CD4-positive, alpha-beta memory T cell (primary cell): ENCODE data around the gene IQCK. TPM values are rescaled to one million over a fixed set of nuclear protein-coding genes. Genes with fewer than 3 reads are reported as not detected.
A peak's percentile ranks its signal among the peaks of the same experiment; 100 is the strongest.

Experiments used
- CTCF ChIA-PET: fragments of 350-600 bp; sonication (Branson Sonifier 250); formaldehyde crosslinking; loops from one replicate; lab custom pipeline; 2021; ENCODE audit warnings: inconsistent platforms; ENCODE audit not compliant: partially characterized antibody; lab: Charles Lee
- POLR2A ChIA-PET: fragments of 350-600 bp; sonication (Branson Sonifier 250); formaldehyde crosslinking; loops from one replicate; lab custom pipeline; 2021; ENCODE audit not compliant: partially characterized antibody; lab: Charles Lee
- DNase-seq, 5 donors: peaks; one replicate each; pipeline versions ENCODE4 v3.0.0 to v3.0.0-alpha.2; 2020 to 2022; ENCODE audit warnings: mixed read lengths in 1 of 5
- H3K27ac ChIP-seq: one replicate; pipeline ENCODE4 v1.7.0; 2013; ENCODE audit warnings: low read depth, low read length
- H3K27me3 ChIP-seq: 2 replicates; pipeline ENCODE4 v1.7.0; 2013; ENCODE audit warnings: mild to moderate bottlenecking, low read length, moderate library complexity; ENCODE audit not compliant: insufficient read depth
- H3K36me3 ChIP-seq: 2 replicates; pipeline ENCODE4 v1.7.0; 2013; ENCODE audit warnings: mild to moderate bottlenecking, low read length, moderate library complexity; ENCODE audit not compliant: insufficient read depth
- H3K4me1 ChIP-seq: 2 replicates; pipeline ENCODE4 v1.7.0; 2013; ENCODE audit warnings: mild to moderate bottlenecking, low read length, moderate library complexity; ENCODE audit not compliant: insufficient read depth
- H3K4me3 ChIP-seq, 2 donors: one replicate each; pipeline ENCODE4 v1.7.0; 2013; ENCODE audit warnings: low read length in 2 of 2, mild to moderate bottlenecking in 1 of 2
- H3K9me3 ChIP-seq, 2 donors: one replicate each; pipeline ENCODE4 v1.7.0; 2013; ENCODE audit warnings: low read length in 2 of 2, control low read depth in 1 of 2; ENCODE audit not compliant: control insufficient read depth in 1 of 2
- H3K27ac Mint-ChIP-seq, 7 donors: one replicate each; pipeline ENCODE4 v1.8.0; 2020 to 2021; ENCODE audit warnings: mixed read lengths in 7 of 7, mild to moderate bottlenecking in 6 of 7, inconsistent platforms in 3 of 7, moderate library complexity in 3 of 7
- H3K27me3 Mint-ChIP-seq, 2 donors: one replicate each; pipeline ENCODE4 v1.8.0; 2020 to 2021; ENCODE audit warnings: mixed read lengths in 2 of 2
- H3K36me3 Mint-ChIP-seq, 2 donors: one replicate each; pipeline ENCODE4 v1.8.0; 2020 to 2021; ENCODE audit warnings: mixed read lengths in 2 of 2, inconsistent platforms in 1 of 2, mild to moderate bottlenecking in 1 of 2
- H3K4me1 Mint-ChIP-seq, 4 donors: one replicate each; pipeline ENCODE4 v1.8.0; 2020 to 2021; ENCODE audit warnings: mixed read lengths in 4 of 4, mild to moderate bottlenecking in 1 of 4
- H3K4me3 Mint-ChIP-seq, 8 donors: one replicate each; pipeline ENCODE4 v1.8.0; 2020 to 2021; ENCODE audit warnings: mixed read lengths in 8 of 8, mild to moderate bottlenecking in 7 of 8, moderate library complexity in 6 of 8, inconsistent platforms in 3 of 8
- H3K9me3 Mint-ChIP-seq, 8 donors: one replicate each; pipeline ENCODE4 v1.8.0; 2020 to 2021; ENCODE audit warnings: mixed read lengths in 8 of 8, mild to moderate bottlenecking in 5 of 8, inconsistent platforms in 3 of 8, moderate library complexity in 1 of 8
- intact Hi-C: fragments of 100-400 bp; cut with micrococcal nuclease; formaldehyde crosslinking; loops from one replicate; pipeline ENCODE4 v1.15.1; 2023
- polyA plus RNA-seq, 2 donors: library from polyadenylated mRNA; unstranded; fragments of 300-500 nt; fragmentation: Illumina TruSeq; gene quantifications; one replicate each; pipeline ENCODE4 v1.2.3, GENCODE V29; 2021
- total RNA-seq, 2 experiments: library from RNA; stranded (reverse); gene quantifications; one replicate each; pipeline ENCODE4 v1.2.3, GENCODE V29; 2021

IQCK gene
- total and polyA plus RNA-seq, 4 experiments from 2014 or later, result 1.3 to 4.1 (median 2.4) TPM

- Histone ChIP-seq H3K9me3 (no peaks in the 10 kb centered on the region), H3K4me3 (no peak overlapping the region), H3K36me3 (no peaks in the 10 kb centered on the region), H3K27me3 (no peaks in the 10 kb centered on the region), H3K4me1 (peaks cover 8% of the 10 kb centered on the region), H3K27ac (no peak overlapping the region)
- peaks cover 7 to 10% (median 8%) of the 10 kb centered on the region in 4 donors for H3K4me1 Mint-ChIP-seq
- H3K9me3 Mint-ChIP-seq, result peaks cover 0 to 3% (median 0%) of the 10 kb centered on the region in 8 donors
- ChIA-PET POLR2A (no interaction called here), CTCF (interaction anchor here (1.4 to 9.6 kb wide), 4 partner anchors 16 to 334 kb away, joined by 3 to 188 read pairs (median 12); no protein-coding TSS in a partner anchor)
- intact Hi-C loops, result no loop called here
- H3K27me3 Mint-ChIP-seq, result peaks cover 0 to 7% of the 10 kb centered on the region in 2 donors
- DNase-seq, result no peak
- peaks cover 0 to 2% of the 10 kb centered on the region in 2 donors for H3K36me3 Mint-ChIP-seq
- no peak overlapping the region for H3K27ac Mint-ChIP-seq
- H3K4me3 Mint-ChIP-seq, result no peak overlapping the region
Observed at GRCh38 chr16:19890901-19891300, 172.8 kb downstream of the IQCK start.

- H3K27me3 ChIP-seq, result no peaks in the 10 kb centered on the region
- H3K4me3 ChIP-seq, result no peak overlapping the region
- Mint-ChIP-seq H3K36me3 (no peaks in the 10 kb centered on the region), H3K27ac (no peak overlapping the region), H3K4me1 (no peaks in the 10 kb centered on the region), H3K4me3 (no peak overlapping the region), H3K9me3 (peaks cover 0 to 3% (median 0%) of the 10 kb centered on the region in 8 donors), H3K27me3 (peaks cover under 1 to 4% of the 10 kb centered on the region in 2 donors)
- intact Hi-C loops, result no loop called here
- no peaks in the 10 kb centered on the region for H3K36me3 ChIP-seq
- ChIA-PET POLR2A (no interaction called here), CTCF (interaction anchor here (9.6 kb wide), 1 partner anchor 293 kb away, joined by 188 read pairs; no protein-coding TSS in a partner anchor)
- no peak overlapping the region for H3K27ac ChIP-seq
- H3K4me1 ChIP-seq, result no peaks in the 10 kb centered on the region
- DNase-seq, result no peak
- H3K9me3 ChIP-seq, result no peaks in the 10 kb centered on the region
Observed at GRCh38 chr16:19892902-19893301, 174.8 kb downstream of the IQCK start.

- no peaks in the 10 kb centered on the region for H3K36me3 ChIP-seq
- ChIA-PET POLR2A (no interaction called here), CTCF (interaction anchor here (1.1 to 1.3 kb wide), 2 partner anchors 13 to 293 kb away, joined by 3 to 7 read pairs; no protein-coding TSS in a partner anchor)
- Mint-ChIP-seq H3K27me3 (peaks cover 6 to 10% of the 10 kb centered on the region in 2 donors), H3K4me3 (no peak overlapping the region), H3K4me1 (peaks cover 0 to 4% (median 3%) of the 10 kb centered on the region in 4 donors), H3K9me3 (peaks cover 0 to 3% (median 0%) of the 10 kb centered on the region in 8 donors), H3K27ac (no peak overlapping the region), H3K36me3 (no peaks in the 10 kb centered on the region)
- intact Hi-C loops, result no loop called here
- no peak overlapping the region for H3K4me3 ChIP-seq
- no peak for DNase-seq
- no peak overlapping the region for H3K27ac ChIP-seq
- no peaks in the 10 kb centered on the region for H3K9me3 ChIP-seq
- H3K27me3 ChIP-seq, result no peaks in the 10 kb centered on the region
- no peaks in the 10 kb centered on the region for H3K4me1 ChIP-seq
Observed at GRCh38 chr16:19894586-19894985, 176.5 kb downstream of the IQCK start.

GRCh38 chr16:19896951-19897350, 178.9 kb downstream of the IQCK start:
- H3K27me3 Mint-ChIP-seq, result peaks cover 6 to 10% of the 10 kb centered on the region in 2 donors
- H3K4me3 ChIP-seq, result no peak overlapping the region
- H3K36me3 ChIP-seq, result no peaks in the 10 kb centered on the region
- no peaks in the 10 kb centered on the region for H3K9me3 ChIP-seq
- no peak overlapping the region for H3K27ac Mint-ChIP-seq
- H3K4me1 ChIP-seq, result no peaks in the 10 kb centered on the region
- ChIA-PET CTCF (interaction anchor here (0.7 to 3.6 kb wide), 3 partner anchors 11 to 866 kb away, joined by 4 to 19 read pairs (median 5); no protein-coding TSS in a partner anchor), POLR2A (no interaction called here)
- DNase-seq, result no peak
- H3K4me1 Mint-ChIP-seq, result peaks cover 0 to 4% (median 3%) of the 10 kb centered on the region in 4 donors
- H3K4me3 Mint-ChIP-seq, result no peak overlapping the region
- no peaks in the 10 kb centered on the region for H3K36me3 Mint-ChIP-seq
- no peaks in the 10 kb centered on the region for H3K27me3 ChIP-seq
- intact Hi-C loops, result no loop called here
- no peaks in the 10 kb centered on the region for H3K9me3 Mint-ChIP-seq
- no peak overlapping the region for H3K27ac ChIP-seq

- Mint-ChIP-seq H3K4me3 (no peak overlapping the region), H3K27me3 (peaks cover 6 to 10% of the 10 kb centered on the region in 2 donors), H3K4me1 (peaks cover 0 to 4% (median 3%) of the 10 kb centered on the region in 4 donors), H3K27ac (no peak overlapping the region), H3K9me3 (no peaks in the 10 kb centered on the region), H3K36me3 (no peaks in the 10 kb centered on the region)
- Histone ChIP-seq H3K27me3 (no peaks in the 10 kb centered on the region), H3K36me3 (no peaks in the 10 kb centered on the region), H3K27ac (no peak overlapping the region), H3K4me1 (no peaks in the 10 kb centered on the region), H3K9me3 (no peaks in the 10 kb centered on the region), H3K4me3 (no peak overlapping the region)
- intact Hi-C loops, result no loop called here
- CTCF ChIA-PET, result interaction anchor here (0.7 to 3.6 kb wide), 6 partner anchors 10 to 817 kb away, joined by 3 to 19 read pairs (median 4); no protein-coding TSS in a partner anchor
- POLR2A ChIA-PET, result no interaction called here
- no peak for DNase-seq
Observed at GRCh38 chr16:19898166-19898565, 180.1 kb downstream of the IQCK start.

- peak overlapping the region in 1 of 7 donors; percentile 77 for H3K27ac Mint-ChIP-seq
- no peak overlapping the region for H3K4me3 ChIP-seq
- ChIA-PET CTCF (interaction anchor here (0.7 to 3.6 kb wide), 7 partner anchors 9 to 818 kb away, joined by 3 to 19 read pairs (median 4); no protein-coding TSS in a partner anchor), POLR2A (no interaction called here)
- no peaks in the 10 kb centered on the region for H3K9me3 ChIP-seq
- peak in 4 of 5 donors; percentile 18 to 35 (median 25) for DNase-seq
- H3K36me3 Mint-ChIP-seq, result no peaks in the 10 kb centered on the region
- no peak overlapping the region for H3K27ac ChIP-seq
- no peaks in the 10 kb centered on the region for H3K4me1 ChIP-seq
- H3K4me3 Mint-ChIP-seq, result no peak overlapping the region
- peaks cover 0 to 4% (median 3%) of the 10 kb centered on the region in 4 donors for H3K4me1 Mint-ChIP-seq
- H3K9me3 Mint-ChIP-seq, result no peaks in the 10 kb centered on the region
- intact Hi-C loops, result no loop called here
- no peaks in the 10 kb centered on the region for H3K27me3 ChIP-seq
- H3K36me3 ChIP-seq, result no peaks in the 10 kb centered on the region
- peaks cover 6 to 10% of the 10 kb centered on the region in 2 donors for H3K27me3 Mint-ChIP-seq
Observed at GRCh38 chr16:19898924-19899604, 181.0 kb downstream of the IQCK start.

GRCh38 chr16:19899605-19899955, 181.5 kb downstream of the IQCK start:
- Mint-ChIP-seq H3K36me3 (no peaks in the 10 kb centered on the region), H3K27me3 (peaks cover 6 to 10% of the 10 kb centered on the region in 2 donors), H3K9me3 (no peaks in the 10 kb centered on the region), H3K4me1 (peaks cover 0 to 4% (median 3%) of the 10 kb centered on the region in 4 donors), H3K27ac (no peak overlapping the region), H3K4me3 (no peak overlapping the region)
- Histone ChIP-seq H3K36me3 (no peaks in the 10 kb centered on the region), H3K4me1 (no peaks in the 10 kb centered on the region), H3K27me3 (no peaks in the 10 kb centered on the region), H3K4me3 (no peak overlapping the region), H3K27ac (no peak overlapping the region), H3K9me3 (no peaks in the 10 kb centered on the region)
- POLR2A ChIA-PET, result no interaction called here
- no peak for DNase-seq
- CTCF ChIA-PET, result interaction anchor here (1.2 to 3.6 kb wide), 3 partner anchors 8 to 29 kb away, joined by 4 to 19 read pairs (median 5); no protein-coding TSS in a partner anchor
- intact Hi-C loops, result no loop called here
